Right cardiac atrium (tissue), 5 donors: ENCODE results near the gene C1orf52. TPM values are rescaled to one million over a fixed set of nuclear protein-coding genes. Genes with fewer than 3 reads are reported as not detected.

Source experiments
- ATAC-seq, 2 donors: fragments of 200-7000 bp; cut with Tn5 transposase; one replicate each; pipeline versions ENCODE4 v1.8.0 to v1.9.1; 2020; ENCODE audit warnings: moderate library complexity in 2 of 2, mild to moderate bottlenecking in 1 of 2
- DNase-seq, 3 donors: peaks; one replicate each; pipeline ENCODE4 v3.0.0-alpha.2; 2020
- H3K27ac ChIP-seq: one replicate; pipeline ENCODE4 v1.5.1; 2013; ENCODE audit warnings: mild to moderate bottlenecking, low read length, control low read depth, moderate library complexity
- H3K27me3 ChIP-seq: one replicate; pipeline ENCODE4 v1.6.1; 2013; ENCODE audit not compliant: control insufficient read depth, insufficient read depth
- H3K4me1 ChIP-seq: one replicate; pipeline ENCODE4 v1.6.1; 2013; ENCODE audit warnings: low read length; ENCODE audit not compliant: control insufficient read depth, insufficient read depth
- H3K4me3 ChIP-seq: one replicate; pipeline ENCODE4 v1.5.1; 2013; ENCODE audit warnings: low read length, control low read depth
- H3K9me3 ChIP-seq: one replicate; pipeline ENCODE4 v1.6.1; 2013; ENCODE audit warnings: low read length; ENCODE audit not compliant: control insufficient read depth
- WGBS: extraction: QIAGEN DNeasy Blood & Tissue Kit; methylation state at CpG from one replicate; pipeline ENCODE4 v1.1.7; 2013; 5-methylcytosine and 5-hydroxymethylcytosine counted together
- intact Hi-C, 4 donors: fragments of 100-400 bp; cut with DNase I; formaldehyde crosslinking; loops; one replicate each; pipeline versions ENCODE4 v1.11.0 to v1.14.0; 2022 to 2023
- polyA plus RNA-seq: library from polyadenylated mRNA; stranded (reverse); fragments of 200-250 nt; gene quantifications from one replicate; pipeline ENCODE4 v1.2.3, GENCODE V29; 2013
- total RNA-seq, 4 donors: library from RNA; stranded (reverse); fragmentation: NEBNext Ultra II Directional; extraction: Animal tissue kit (Norgen Biotek cat#: 25700); gene quantifications; one replicate each; pipeline ENCODE4 v1.2.1, GENCODE V29; 2021
- donor health status: healthy with polysubstance abuse.
- donor health status: DM: no; HTN: yes; CAD: no.
- donor health status: DM: no; HTN: no; CAD: no.
- donor health status: DM: no; HTN: yes; CAD: no; lungs with severe emphysema.
- donor health status: DM: yes; HTN: yes; CAD: no.

C1orf52 gene
- total and polyA plus RNA-seq, 5 donors, result 15.0 to 20.1 (median 17.5) TPM

- intact Hi-C loops, result no loop called here
- no peaks in the 10 kb centered on the region for H3K9me3 ChIP-seq
- H3K4me3 ChIP-seq, result no peak overlapping the region
- 95% methylated on average over 4 of the region's 4 CpGs for WGBS
- no peak for ATAC-seq
- DNase-seq, result no peak
- no peaks in the 10 kb centered on the region for H3K27me3 ChIP-seq
- no peaks in the 10 kb centered on the region for H3K4me1 ChIP-seq
- H3K27ac ChIP-seq, result no peak overlapping the region
These were observed 18.3 kb upstream of the C1orf52 start for GRCh38 chr1:85277802-85278201.

- DNase-seq (peak in 1 of 3 donors; percentile 46), ATAC-seq (no peak)
- peak overlapping the region; percentile 80 for H3K27ac ChIP-seq
- no peaks in the 10 kb centered on the region for H3K27me3 ChIP-seq
- H3K4me3 ChIP-seq, result peak overlapping the region; percentile 49
- intact Hi-C loops, result no loop called here
- 64% methylated on average over 11 of the region's 11 CpGs for WGBS
- H3K4me1 ChIP-seq, result no peaks in the 10 kb centered on the region
- H3K9me3 ChIP-seq, result no peaks in the 10 kb centered on the region
These were observed 17.6 kb upstream of the C1orf52 start for GRCh38 chr1:85276978-85277639.

- WGBS, result under 1% methylated on average over 78 of the region's 78 CpGs
- Histone ChIP-seq H3K9me3 (no peaks in the 10 kb centered on the region), H3K27me3 (no peaks in the 10 kb centered on the region), H3K4me3 (peak within 1 kb of the TSS; percentile 72), H3K27ac (peak within 1 kb of the TSS; percentile 86), H3K4me1 (no peaks in the 10 kb centered on the region)
- intact Hi-C loops, result no loop called here
- DNase-seq, result peak; percentile 99 to 100 (median 100)
- ATAC-seq, result peak; percentile 99
These were observed 16.9 kb upstream of the C1orf52 start, which contains the start of gene BCL10 for GRCh38 chr1:85276215-85276977. Gene BCL10 (minus strand): TSS chr1:85276632. CDS start chr1:85276352, 280 bp downstream.

GRCh38 chr1:85275701-85276214, 16.3 kb upstream of the C1orf52 start:
- DNase-seq, result no peak
- WGBS, result 2% methylated on average over 13 of the region's 13 CpGs
- ATAC-seq, result peak in 1 of 2 donors; percentile 0
- peak overlapping the region; percentile 86 for H3K27ac ChIP-seq
- H3K27me3 ChIP-seq, result no peaks in the 10 kb centered on the region
- H3K4me3 ChIP-seq, result peak overlapping the region; percentile 72
- H3K4me1 ChIP-seq, result no peaks in the 10 kb centered on the region
- H3K9me3 ChIP-seq, result no peaks in the 10 kb centered on the region
- intact Hi-C loops, result no loop called here

- Histone ChIP-seq H3K4me3 (peak overlapping the region; percentile 72), H3K9me3 (no peaks in the 10 kb centered on the region), H3K27me3 (no peaks in the 10 kb centered on the region), H3K27ac (no peak overlapping the region), H3K4me1 (peaks cover 2% of the 10 kb centered on the region)
- intact Hi-C loops, result no loop called here
- DNase-seq, result no peak
- WGBS, result 58% methylated on average over 1 of the region's 1 CpG
- ATAC-seq, result no peak
These were observed 15.5 kb upstream of the C1orf52 start for GRCh38 chr1:85274969-85275453.

GRCh38 chr1:85273397-85273796, 13.9 kb upstream of the C1orf52 start:
- Histone ChIP-seq H3K4me3 (no peak overlapping the region), H3K4me1 (peaks cover 4% of the 10 kb centered on the region), H3K27me3 (no peaks in the 10 kb centered on the region), H3K27ac (no peak overlapping the region), H3K9me3 (no peaks in the 10 kb centered on the region)
- ATAC-seq, result no peak
- intact Hi-C loops, result no loop called here
- DNase-seq, result no peak

GRCh38 chr1:85268801-85269585, 9.5 kb upstream of the C1orf52 start:
- intact Hi-C loops, result no loop called here
- H3K9me3 ChIP-seq, result no peaks in the 10 kb centered on the region
- H3K4me3 ChIP-seq, result no peak overlapping the region
- H3K27me3 ChIP-seq, result no peaks in the 10 kb centered on the region
- no peak overlapping the region for H3K27ac ChIP-seq
- 84% methylated on average over 5 of the region's 5 CpGs for WGBS
- ATAC-seq (no peak), DNase-seq (no peak)
- peaks cover 4% of the 10 kb centered on the region for H3K4me1 ChIP-seq

- Histone ChIP-seq H3K27ac (no peak overlapping the region), H3K9me3 (no peaks in the 10 kb centered on the region), H3K4me3 (no peak overlapping the region), H3K4me1 (peaks cover 4% of the 10 kb centered on the region), H3K27me3 (no peaks in the 10 kb centered on the region)
- intact Hi-C loops, result no loop called here
- WGBS, result 84% methylated on average over 2 of the region's 2 CpGs
- DNase-seq (no peak), ATAC-seq (no peak)
These were observed 7.9 kb upstream of the C1orf52 start for GRCh38 chr1:85267313-85267712.

GRCh38 chr1:85264150-85264549, 4.7 kb upstream of the C1orf52 start:
- H3K4me1 ChIP-seq, result peaks cover 3% of the 10 kb centered on the region
- no peak overlapping the region for H3K27ac ChIP-seq
- no peak overlapping the region for H3K4me3 ChIP-seq
- ATAC-seq (no peak), DNase-seq (no peak)
- intact Hi-C loops, result no loop called here
- H3K9me3 ChIP-seq, result no peaks in the 10 kb centered on the region
- no peaks in the 10 kb centered on the region for H3K27me3 ChIP-seq
- 91% methylated on average over 2 of the region's 2 CpGs for WGBS

- Histone ChIP-seq H3K9me3 (no peaks in the 10 kb centered on the region), H3K4me1 (no peaks in the 10 kb centered on the region), H3K27me3 (no peaks in the 10 kb centered on the region), H3K27ac (no peak overlapping the region), H3K4me3 (no peak overlapping the region)
- ATAC-seq (no peak), DNase-seq (no peak)
- intact Hi-C loops, result no loop called here
These were observed 3.5 kb upstream of the C1orf52 start for GRCh38 chr1:85262985-85263384.
